IPS-NIHi7 (cell line): ENCODE measurements around the gene LRRC3.
"Not testable (repeated sequence)": the region's sequence is repeated elsewhere in the genome, so short reads cannot be mapped to it uniquely, and the experiment has no call there.

Experiments used
- DNase-seq: peaks from one replicate; pipeline ENCODE4 v3.0.0; 2012; ENCODE audit warnings: mixed read lengths; ENCODE audit errors: extremely low spot score

LRRC3 gene

DNA sequence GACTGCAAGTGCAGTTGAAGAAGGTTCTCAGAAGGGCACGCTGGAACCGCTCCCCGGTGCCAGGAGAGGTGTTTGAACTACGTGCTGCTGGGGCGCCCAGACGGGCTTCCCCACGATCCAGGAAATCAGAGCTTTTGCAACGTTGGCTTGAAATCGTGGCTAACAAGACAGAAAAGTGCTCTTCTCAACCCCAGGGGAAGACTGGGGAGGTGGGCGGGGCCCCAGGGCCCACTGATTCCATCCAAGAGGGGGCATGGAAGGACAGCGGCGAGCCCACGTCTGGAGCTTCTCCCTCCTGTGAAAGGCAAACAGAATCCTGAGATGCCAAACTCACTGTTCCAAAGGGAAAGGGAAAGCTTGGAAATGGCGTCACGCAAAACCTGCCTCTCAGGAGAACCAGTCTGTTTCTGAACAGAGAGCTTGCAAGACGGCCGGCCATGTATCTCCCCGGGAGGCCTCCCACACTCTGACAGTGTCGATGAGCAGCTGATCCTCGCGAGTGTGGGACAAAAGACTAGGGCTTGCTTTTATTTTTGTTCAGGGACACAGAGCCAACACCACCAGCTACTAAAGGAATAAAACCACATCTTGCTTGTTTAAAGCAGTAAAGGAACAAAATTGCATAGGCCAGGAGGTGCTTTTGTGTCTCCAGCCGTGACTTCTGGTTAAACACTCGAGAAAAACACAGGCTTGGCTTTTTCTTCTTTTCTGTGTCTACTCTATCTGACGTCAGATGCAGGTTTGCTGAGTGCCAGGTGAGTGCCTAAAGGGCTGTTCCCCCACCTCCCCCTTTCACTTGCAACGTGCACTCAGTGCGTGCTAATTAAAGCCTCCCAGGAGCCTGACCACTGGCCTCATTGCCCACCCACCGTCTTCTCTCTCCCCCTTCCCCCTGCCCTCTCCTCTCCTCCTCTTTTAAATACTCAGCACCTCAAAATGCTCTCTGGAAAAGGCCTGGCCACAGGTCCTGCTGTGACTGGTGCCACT, 41.5 kb downstream of the LRRC3 start:
- no peak for DNase-seq

DNA sequence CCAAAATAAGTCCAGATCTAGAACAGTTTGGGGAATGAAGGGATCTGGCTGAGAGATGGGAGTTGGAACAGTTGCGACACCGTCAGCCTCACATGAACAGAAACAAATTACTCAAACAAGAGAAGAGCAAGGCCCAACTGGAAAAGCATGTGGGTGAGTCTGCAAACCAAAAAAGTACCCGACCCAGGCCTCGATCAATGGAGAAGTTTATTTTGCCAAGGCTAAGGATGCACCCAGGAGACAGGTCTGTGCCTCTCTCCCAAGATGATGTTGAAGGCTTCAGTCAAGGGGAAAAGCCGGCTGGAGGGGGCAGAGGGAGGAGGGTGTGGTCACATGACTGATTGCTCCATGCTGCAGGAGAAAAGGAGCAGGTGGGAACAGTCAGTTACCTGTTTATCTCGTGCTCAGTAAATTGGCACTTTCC, 42.4 kb downstream of the LRRC3 start:
- no peak for DNase-seq

DNA sequence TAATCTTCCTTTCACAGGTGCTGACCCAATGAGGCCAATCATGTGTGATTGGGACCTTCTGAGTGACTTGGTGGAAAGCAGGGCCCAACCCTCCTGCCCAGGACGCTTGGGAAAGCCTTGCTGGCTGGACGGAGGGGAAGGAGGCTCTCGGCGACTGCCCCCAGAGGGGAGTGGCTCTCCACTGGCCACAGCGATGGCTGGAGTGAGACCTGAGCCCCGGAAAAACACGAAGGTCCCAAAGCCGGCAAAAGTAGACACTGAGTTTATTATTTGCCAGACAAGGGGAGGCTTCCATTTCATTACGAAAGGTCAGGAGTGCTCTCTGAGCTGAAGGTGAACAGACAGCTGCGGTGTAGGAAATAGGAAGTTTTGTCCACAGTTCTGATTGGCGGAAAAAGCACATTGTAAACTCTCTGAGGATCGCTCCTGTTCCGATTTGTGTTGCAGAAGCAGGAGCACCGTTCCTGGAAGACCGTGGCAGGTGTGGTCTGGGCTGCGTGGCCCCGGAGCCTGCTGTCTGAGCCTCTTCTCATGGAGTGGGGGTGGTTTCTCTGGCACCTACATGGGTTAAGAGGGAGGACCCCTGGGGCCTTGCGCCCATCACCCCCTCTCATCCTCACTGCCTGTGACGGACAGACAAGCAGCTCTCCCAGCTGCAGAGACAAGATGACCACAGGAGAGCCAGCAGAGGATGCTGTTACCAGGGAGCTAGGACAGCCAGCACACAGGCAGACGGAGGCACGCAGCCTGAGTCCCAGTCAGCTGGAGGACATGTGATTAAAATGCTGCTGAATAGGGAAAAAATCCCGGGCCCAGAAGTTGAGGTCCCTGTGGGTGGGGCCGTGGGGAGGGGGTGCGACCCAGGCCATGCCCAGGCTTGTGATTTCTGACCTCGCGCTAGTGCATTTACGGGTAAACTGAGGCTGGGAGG, 43.2 kb downstream of the LRRC3 start:
- DNase-seq: no peak

DNA sequence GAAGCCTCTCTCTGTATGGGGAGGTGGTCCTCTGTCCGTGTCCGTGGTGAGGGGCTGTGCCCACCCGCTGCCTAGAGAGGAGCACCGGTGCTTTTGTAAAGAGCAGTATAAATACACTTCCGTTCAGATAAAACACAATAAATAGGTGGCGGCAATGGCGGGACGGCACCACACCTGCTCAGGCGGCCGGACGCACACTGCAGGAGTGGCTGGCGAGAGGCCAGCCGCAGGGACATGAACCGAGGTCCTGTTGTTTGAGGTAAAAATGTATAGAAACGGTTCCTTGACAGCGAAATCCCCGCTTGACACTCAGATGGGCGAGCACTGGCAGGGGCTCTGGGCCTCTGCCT, 43.9 kb downstream of the LRRC3 start:
- DNase-seq: no peak

DNA sequence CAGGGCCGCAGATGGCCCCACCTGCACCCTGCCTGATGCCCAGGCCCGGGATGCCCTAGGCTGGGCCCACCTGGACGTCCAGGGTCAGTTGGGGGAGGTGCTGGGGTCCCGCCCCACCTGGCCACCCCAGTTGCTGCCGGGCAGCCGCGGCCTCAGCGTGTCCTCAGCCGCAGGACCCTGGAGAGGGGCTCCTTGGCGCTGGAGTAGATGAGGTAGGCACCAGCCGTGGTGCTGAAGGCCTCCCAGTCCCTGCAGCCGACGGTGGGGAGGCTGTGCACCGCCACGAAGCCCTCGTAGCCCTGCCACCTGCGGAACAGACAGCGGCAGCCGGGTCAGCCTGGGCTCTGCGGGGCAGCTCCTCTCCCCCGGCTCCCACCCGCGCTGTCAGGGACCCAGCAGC, 44.3 kb downstream of the LRRC3 start:
- DNase-seq: no peak

DNA sequence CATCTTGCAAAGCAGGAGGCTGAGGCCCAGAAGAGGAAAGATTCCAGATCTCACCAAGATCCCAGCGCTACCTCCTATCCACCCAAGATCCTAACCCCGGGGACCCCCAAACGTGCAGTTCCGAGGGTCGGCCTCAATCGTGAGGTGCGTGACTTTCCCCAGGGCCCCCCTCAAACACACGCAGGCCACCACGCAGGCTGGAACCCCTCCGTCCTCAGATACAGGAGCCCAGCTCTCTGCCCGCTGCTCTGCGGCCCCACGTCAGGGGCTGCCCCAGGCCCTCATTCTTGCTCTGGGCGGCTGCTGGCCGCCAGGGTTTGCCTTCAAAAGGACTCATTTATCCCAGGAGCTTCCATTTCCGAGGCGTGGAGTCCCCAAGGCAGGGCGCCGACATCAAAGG, 44.8 kb downstream of the LRRC3 start:
- DNase-seq: no peak

DNA sequence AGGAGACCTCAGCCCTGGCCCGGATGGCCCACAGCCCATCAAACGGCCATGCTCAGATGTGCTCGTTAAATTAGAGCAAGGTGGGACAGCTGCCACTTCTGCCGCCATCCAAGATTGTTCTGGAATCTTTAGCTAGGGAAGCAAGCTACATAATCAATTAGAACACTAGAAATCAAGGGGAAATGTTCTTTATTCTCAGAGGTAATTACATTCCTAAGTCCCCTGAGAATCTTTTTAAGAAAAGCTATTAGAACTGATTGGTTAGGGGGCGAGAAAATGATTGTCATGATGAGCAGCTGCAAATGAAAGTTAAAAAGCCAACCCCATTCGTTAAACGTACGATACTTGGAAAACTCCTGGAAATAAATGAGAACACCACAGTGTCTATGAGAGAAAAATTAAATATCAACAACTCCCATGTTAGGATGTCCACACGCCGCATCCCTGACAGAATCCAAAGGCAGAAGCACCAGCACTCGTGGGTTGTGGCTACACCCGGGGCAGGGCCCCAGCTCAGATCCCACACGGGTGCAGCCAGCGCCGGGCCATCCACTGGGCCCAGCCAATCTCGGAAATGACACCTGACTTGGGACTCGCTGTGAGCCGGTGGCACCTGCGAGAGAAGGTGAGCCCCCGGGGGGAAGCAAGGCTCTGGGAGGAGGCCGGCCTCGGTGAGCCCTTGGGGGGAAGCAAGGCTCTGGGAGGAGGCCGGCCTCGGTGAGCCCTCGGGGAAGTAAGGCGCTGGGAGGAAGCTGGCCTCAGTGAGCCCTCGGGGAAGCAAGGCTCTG, 47.1 kb downstream of the LRRC3 start:
- no peak for DNase-seq

DNA sequence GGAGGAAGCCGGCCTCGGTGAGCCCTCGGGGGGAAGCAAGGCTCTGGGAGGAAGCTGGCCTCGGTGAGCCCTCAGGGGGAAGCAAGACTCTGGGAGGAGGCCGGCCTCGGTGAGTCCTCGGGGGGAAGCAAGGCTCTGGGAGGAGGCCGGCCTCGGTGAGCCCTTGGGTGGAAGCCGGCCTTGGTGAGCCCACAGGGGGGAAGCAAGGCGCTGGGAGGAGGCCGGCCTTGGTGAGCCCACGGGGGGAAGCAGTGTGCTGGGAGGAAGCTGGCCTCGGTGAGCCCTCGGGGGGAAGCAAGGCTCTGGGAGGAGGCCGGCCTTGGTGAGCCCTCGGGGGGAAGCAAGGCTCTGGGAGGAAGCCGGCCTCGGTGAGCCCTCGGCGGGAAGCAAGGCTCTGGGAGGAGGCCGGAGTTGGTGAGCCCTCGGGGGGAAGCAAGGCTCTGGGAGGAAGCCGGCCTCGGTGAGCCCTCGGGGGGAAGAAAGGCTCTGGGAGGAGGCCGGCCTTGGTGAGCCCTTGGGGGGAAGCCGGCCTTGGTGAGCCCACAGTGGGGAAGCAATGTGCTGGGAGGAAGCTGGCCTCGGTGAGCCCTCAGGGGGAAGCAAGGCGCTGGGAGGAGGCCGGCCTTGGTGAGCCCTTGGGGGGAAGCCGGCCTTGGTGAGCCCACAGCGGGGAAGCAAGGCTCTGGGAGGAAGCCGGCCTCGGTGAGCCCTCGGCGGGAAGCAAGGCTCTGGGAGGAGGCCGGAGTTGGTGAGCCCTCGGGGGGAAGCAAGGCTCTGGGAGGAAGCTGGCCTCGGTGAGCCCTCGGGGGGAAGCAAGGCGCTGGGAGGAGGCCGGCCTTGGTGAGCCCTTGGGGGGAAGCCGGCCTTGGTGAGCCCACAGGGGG, 47.9 kb downstream of the LRRC3 start:
- not testable (repeated sequence) for DNase-seq

DNA sequence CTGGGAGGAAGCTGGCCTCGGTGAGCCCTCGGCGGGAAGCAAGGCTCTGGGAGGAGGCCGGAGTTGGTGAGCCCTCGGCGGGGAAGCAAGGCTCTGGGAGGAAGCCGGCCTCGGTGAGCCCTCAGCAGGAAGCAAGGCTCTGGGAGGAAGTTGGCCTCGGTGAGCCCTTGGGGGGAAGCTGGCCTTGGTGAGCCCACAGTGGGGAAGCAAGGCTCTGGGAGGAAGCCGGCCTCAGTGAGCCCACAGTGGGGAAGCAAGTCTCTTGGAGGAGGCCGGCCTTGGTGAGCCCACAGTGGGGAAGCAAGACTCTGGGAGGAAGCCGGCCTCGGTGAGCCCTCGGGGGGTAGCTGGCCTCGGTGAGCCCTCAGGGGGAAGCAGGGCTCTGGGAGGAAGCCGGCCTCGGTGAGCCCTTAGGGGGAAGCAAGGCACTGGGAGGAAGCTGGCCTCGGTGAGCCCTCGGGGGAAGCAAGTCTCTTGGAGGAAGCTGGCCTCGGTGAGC, 48.6 kb downstream of the LRRC3 start:
- DNase-seq: no peak

DNA sequence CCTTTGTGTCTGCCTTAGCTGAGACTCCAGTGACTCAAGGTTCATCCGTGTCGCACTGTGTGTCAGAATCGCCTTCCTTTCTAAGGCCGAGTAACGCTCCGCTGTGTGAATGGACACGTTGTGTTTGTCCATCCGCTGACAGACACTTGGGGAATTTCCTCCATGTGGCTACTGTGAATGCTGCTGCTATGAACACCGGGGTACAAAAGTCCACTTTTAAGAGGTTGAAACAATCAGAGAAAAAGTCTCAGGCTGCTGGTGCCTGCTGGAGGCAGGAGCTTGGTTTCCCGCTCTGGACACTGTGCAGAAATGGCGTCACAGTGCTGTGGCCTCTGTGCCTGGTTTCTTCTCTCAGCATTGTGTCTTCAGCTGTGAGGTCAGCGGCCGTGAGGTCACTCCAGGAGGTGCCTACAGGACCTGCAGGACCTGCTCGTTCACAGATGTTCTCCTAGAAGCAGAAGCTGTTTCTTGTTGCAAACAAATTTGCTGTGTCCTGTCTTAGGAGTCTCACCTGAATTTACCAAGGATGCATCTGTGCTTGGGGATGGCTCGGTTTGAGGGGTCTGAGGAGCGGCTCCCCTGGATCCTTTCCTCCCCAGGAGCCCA, 50.5 kb downstream of the LRRC3 start:
- no peak for DNase-seq

DNA sequence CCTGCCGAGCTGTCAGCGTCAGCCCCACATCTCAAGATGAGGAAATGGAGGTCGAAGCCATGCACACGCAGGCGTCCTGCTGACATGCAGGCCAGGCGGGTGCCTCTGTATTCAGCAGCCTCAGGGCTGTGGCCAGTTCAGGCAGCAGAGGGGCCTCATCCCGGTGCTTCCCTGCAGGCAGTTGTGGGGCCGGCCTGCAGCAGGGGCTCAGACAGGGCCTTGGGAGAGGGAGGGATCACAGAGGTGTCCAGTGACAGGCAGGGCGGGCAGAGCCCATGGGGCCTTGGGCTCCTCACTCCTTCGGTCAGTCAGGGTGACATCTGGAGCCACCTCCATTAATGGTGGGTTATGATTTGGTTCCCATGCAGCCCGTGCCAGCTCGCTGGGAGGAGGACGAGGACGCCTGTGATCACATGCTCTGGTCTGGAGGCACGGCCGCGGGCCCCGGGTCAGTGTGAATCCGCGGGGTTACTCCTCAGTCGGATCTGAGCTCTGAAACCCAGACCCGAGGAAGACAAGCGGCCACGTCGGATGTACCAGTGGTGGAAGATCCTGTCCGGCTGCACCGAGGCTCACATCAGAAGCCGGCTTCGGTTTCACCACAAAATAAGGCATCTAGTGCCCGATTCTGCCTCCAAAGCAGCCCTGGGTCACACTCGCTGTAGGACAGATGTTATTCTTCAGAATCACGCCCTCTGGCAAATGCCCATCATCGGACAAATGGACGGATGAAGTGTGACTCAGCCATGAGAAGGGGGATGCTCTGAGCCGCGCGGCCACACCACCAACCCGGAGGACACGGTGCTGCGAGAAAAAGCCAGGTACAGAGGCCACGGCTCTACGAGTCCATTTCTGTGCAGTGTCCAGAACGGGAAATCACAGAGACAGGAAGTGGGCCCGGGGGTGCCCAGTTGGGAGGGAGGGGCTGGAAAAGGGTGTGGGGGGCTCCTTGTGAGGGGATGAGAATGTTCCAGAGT, 51.3 kb downstream of the LRRC3 start:
- DNase-seq: no peak

DNA sequence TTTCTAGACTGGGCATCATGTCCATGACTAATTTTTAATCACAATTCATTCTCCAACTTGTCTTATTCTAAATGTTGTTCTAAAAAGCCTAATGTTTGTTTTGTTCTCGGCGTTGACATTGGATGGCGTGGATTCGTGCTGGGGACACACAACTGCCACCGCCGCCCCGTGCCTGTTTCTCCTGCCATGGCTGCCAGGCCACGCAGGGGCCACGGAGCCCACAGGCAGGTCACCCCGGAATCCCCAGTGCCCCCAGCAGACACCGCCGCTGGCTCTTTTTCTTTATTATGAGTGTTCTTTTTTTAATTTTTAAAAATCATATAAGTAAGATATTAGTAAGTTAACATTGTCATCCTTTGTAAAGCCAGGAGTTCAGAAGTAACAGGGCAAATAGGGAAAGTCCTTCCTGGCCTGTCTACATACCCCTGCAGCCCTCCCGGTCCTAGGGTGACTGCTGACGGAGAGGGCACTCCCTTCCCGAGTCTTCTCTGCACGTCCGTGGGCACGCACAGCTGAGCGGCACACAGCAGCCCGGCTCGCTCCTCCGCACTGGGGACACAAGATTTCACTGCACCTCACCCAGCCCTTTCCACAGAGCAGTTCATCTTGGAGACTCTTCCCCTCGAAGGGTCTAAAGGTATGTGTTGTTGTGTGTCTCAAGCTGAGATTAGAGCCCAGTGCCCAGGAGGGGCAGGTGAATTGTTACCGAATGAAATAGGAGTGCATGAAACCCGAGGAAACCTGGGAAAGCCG, 52.5 kb downstream of the LRRC3 start:
- DNase-seq: no peak

DNA sequence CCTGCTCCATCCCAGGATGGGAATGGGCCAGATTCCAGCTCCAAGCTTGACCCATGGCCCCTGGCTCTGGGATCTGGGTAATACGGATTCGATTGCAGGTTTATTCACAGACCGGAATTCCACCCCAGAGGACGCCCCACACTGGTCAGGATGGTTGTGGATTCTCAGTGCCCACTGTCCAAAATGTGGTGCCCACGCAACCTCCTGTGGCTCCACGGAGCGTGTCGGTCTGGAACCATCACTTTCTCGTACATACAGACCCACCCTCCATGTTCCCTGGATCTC, 53.1 kb downstream of the LRRC3 start:
- no peak for DNase-seq

DNA sequence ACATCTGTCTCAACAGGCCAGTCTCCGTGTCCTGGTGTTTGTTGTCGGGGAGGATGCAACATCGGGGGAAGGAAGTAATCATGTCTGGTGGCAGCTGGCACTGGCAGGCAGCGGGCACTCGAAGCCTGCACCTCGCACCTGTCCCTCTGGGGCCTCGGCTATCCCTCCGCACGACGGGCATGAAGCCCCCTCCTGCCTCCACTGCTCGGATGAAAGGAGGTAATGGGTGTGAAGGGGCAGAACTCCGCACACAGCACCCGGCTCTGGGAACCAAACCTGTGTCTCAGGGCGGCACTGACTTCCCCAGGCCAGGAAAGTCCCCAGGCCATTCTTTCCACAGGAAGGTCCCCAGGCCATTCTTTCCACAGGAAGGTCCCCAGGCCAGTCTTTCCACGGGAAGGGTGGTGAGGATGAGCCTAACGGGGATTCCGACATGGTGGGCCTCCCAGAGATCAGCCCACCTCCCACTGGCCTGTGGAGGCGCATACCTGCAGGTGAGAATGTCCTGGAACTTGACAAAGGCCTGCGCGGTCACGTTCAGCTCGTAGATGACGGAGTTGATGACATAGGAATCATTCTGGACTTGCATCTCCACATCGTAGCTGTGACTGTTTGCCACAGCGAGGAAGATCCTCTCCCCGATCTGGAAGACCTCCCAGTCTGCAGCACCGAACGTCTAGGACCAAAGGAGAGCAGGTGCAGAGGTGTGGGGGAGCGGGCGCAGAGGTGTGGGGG, 53.6 kb downstream of the LRRC3 start:
- DNase-seq: no peak

DNA sequence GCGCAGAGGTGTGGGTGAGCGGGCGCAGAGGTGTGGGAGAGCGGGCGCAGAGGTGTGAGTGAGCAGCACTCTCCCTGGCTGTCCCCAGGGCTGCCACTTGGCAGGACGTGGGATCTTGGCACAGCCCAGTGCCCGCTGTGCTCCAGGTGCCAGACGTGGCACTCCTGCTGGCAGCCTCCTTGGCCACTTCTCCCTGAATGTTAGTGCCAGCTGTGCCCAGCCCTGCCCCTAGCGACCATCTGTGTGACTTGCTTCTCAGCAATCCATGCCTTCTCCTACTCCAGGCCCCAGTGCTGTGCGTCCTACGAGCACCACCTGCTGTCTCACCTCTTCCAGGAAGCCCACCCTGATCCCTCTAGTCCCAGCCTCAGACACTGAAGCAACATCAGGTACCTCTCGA, 54.2 kb downstream of the LRRC3 start:
- DNase-seq: no peak

DNA sequence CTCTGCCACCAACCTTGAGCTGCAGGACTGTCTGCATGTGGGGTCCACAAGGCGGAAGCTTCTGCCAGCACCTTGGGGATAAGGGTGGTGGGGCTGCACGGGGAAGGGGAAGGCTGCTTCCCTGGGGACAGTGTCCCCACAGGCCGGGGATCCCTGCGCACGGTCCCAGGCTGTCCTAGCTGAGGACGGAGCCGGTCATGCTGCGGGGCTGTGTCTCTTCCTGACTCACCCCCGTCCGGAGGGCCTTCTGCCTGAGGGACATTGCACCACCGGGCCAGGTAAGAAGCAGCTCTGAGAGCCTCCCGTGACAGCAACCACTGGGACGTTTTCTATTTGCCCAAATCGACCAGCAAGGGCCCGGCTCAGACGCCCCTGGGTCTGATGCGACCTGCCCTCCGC, 54.8 kb downstream of the LRRC3 start:
- no peak for DNase-seq

DNA sequence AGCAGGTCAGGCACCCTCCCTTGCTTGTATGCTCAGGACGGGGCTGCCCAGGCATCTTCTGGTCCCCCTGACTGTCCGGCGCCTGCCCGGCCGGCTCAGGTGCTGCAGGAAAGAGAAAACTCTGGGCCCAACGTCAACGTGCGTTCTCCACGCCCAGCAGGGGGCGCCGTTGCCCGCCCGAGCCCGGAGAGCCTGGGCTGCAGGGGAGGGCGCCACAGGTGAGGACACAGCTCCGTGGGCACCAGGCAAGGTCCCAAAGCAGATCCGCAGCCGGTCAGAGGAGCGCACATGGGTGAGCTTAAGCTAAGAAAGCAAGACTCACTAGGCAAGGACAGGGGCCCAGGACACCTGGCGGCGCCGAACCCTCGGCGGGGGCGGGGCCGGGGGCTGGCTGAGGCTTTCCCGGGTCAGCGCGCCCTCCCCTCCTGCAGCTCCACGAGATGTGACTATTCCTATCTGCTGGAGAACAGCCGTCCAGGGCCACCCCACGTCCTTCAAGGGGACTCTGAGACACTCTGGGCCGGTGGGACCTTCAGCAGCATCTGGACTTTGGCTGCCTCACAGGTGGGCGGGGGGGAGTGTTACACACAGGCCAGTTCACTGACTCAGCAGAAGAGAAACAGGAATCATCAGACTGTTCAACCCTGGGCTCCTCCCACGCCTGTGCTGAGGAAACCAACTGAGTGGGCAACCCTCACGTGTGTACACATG, 55.4 kb downstream of the LRRC3 start:
- DNase-seq: peak; percentile 88
